GM12874 (cell line): Measurements from ENCODE around the gene CNDP1.

Experiments
- CTCF ChIP-seq: IDR thresholded peaks from 2 replicates; pipeline ENCODE4 v1.5.1; 2011; ENCODE audit warnings: low read depth, mild to moderate bottlenecking, control low read depth, low read length, moderate library complexity; ENCODE audit not compliant: insufficient read depth

Gene CNDP1

GRCh38 chr18:74499633-74500032 is 34.7 kb upstream of the CNDP1 start:
- no peak for TF ChIP-seq CTCF

GRCh38 chr18:74500372-74500771 is 33.9 kb upstream of the CNDP1 start:
- TF ChIP-seq CTCF = no peak

- TF ChIP-seq CTCF = no peak
Observed at GRCh38 chr18:74501386-74501785, 32.9 kb upstream of the CNDP1 start.

GRCh38 chr18:74503137-74503536 is 31.2 kb upstream of the CNDP1 start:
- no peak for TF ChIP-seq CTCF

- TF ChIP-seq CTCF = no peak
Observed at GRCh38 chr18:74505776-74506175, 28.5 kb upstream of the CNDP1 start.

- TF ChIP-seq CTCF = no peak
Observed at GRCh38 chr18:74506448-74507084, 27.7 kb upstream of the CNDP1 start.

- TF ChIP-seq CTCF = no peak
Observed at GRCh38 chr18:74507097-74507881, 27.0 kb upstream of the CNDP1 start.
